Stimulated activated CD8-positive, alpha-beta memory T cell treated with anti-CD3 and anti-CD28 coated beads, Interleukin-15, amount 100 ng/mL, for 1 hour (primary cell): ENCODE data around the gene GCDH.
"Not testable (repeated sequence)": the region's sequence is repeated elsewhere in the genome, so short reads cannot be mapped to it uniquely, and the experiment has no call there.

Source experiments
- DNase-seq: peaks from one replicate; pipeline ENCODE4 v3.0.0-alpha.2; 2020; ENCODE audit warnings: low read depth

The GCDH gene

DNA sequence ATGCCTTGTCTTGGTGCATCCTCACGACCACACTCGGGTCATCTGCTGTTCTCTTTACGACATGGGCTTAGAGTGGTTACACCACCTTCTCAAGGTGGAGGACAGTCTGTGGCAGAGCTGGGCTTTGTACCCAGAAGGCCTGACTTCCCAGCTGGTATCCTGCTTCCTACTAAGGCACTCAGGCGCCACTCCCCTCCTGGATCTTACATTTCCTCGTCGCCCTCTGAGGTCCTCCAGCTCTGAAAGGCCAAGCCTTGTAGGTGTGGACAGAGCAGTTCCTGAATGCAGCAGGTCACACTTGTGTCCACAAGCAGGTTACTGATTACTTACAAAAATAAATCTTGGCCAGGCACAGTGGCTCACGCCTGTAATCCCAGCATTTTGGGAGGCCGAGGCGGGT is 16.2 kb downstream of the GCDH start:
- DNase-seq = no peak

DNA sequence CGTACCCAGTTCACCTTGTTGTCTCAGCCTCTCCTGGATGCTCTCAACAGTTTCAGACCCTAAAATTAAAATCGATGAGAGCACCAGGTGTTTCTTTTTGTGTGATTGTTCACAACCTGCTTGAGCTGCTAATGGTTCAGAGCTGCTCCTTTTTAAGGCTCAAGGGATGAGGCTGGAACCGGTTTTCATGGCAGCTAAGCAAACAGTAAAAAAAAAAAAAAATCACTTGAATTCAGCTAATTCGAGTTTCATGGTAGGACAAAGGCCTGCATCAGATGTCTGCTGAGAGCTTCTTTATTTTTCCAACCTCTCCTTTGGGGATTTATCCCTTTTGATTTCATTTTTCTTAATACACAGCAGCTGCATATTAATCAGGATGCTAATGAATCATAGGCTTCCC is 21.6 kb downstream of the GCDH start:
- no peak for DNase-seq

DNA sequence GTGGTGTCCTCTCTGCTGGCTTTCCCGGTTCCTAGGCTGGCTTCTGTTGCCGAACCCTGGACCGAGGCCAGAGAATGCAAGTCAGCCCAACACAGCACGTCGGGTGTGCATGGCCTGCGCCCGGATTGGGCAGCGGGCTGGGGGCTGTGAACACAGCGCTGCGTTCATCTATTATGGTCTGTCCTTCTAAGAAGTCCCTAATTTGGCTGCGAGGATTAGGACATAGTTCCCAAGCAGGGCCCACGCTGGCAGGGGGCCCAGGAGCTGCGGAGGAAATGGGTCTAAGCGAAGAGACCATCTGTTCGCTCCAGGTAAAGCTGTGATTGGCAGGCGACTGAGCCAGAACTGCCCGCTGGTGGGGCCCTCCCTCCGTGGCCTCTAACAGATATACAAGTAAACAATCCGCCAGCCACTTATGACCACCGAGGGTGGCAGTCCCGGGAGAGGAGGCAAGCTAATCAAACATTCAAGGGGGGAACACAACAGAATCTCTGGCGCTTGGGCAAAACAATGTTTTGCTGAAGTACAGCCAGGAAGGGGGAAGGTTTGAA is 22.1 kb downstream of the GCDH start:
- no peak for DNase-seq

DNA sequence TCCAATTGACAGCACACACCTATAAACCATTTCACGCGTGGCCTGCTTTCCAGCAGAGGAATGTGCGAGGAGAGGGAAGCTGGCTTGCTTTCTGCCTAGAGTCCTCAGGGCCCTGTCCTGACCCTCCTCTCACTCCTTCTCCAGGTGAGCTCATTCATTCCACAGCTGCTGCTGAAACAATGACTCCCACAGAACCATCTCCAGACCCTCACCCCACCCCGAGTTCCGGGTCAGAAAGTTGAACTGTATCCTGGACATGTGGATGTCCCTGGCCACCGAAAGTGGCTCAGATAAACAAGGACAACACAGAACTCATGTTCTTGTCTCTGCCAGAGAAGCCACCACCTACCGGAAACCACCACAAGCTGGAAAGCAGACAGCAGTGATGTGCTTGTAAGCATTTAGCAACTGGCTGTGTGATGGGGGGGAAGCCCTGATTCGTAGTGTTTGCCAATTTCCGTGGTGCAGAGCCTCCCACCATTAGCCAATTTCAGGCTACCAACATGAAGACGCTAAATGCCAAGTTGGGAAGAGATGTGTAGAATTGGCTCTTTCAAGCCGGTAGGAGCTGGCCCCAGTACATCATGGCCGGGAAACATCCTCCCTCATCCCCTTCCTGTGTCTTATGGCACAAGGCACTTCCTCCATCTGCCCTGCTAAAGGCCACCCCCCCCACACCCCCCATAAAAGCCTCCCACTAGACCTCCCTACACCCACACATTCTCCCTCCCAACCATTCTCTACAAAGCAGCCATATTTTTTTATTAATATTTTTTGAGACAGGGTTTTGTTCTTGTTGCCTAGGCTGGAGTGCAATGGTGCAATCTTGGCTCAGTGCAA is 23.1 kb downstream of the GCDH start:
- DNase-seq = no peak

DNA sequence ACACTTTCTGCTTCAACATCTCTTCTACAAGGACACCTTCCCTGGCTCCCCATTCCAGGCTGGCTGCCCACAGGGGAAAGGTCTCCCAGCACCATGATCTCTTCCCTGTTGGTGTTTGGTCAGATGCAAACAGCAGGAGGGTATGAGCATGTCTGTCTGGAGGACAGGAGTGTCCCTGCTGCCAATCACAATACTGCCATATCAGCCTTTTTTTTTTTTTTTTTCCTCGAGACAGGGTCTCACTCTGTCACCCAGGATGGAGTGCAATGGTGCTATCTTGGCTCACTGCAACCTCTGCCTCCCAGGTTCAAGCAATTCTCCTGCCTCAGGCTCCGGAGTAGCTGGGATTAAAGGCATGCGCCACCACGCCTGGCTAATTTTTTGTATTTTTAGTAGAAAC is 24.9 kb downstream of the GCDH start:
- not testable (repeated sequence) for DNase-seq

DNA sequence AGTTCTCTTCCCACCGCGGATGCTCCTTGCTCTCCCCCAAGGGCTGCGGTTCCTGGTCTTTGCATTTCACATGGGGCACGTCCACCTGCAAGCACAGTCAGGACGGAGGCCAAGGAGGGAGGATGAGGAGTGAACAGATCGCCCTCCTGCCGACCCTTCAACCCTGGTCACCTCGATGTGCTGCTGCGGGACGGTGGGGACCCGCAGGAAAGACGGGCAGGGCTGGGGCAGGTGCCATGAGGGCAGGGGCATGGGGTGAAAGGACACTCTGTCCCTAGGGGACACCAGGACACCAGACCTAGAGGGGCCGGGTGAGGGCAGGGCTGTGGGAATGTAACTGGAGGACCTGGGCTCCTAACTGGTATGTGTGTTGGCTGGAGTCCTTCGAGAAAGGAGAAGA is 27.3 kb downstream of the GCDH start:
- no peak for DNase-seq

DNA sequence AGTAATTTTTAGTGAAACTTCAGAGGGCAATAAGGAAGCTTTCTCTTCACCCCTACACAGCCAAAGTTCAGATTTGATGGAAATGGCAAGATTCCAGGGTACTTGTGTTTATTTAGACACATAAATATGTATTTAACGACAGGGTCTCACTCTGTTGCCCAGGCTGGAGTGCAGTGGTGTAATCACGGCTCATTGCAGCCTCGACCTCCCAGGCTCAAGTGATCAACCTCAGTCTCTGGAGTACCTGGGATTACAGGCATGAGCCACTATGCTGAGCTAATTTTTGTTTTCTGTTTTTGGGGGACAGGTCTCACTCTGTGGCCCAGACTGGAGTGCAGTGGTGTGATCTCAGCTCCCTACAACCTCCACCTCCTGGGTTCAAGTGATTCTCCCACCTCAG is 30.1 kb downstream of the GCDH start:
- no peak for DNase-seq

DNA sequence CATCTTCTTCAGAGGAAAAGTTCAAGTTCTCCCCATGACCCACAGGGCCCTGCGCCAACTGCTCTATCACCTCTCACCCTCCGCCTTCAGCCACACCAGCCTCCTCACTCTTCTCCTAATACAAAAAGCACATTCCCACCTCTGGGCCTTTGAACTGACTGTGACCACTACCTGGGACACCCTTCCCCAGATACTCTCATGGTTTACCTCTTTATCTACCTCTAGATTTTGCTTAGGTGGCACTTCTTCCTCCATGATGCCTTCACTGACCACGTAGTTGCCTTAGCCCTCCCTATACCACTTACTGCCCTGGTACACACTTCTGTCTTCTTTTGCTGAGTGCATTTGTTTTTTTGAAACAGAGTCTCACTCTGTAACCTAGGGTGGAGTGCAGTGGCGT is 32.0 kb downstream of the GCDH start:
- no peak for DNase-seq

DNA sequence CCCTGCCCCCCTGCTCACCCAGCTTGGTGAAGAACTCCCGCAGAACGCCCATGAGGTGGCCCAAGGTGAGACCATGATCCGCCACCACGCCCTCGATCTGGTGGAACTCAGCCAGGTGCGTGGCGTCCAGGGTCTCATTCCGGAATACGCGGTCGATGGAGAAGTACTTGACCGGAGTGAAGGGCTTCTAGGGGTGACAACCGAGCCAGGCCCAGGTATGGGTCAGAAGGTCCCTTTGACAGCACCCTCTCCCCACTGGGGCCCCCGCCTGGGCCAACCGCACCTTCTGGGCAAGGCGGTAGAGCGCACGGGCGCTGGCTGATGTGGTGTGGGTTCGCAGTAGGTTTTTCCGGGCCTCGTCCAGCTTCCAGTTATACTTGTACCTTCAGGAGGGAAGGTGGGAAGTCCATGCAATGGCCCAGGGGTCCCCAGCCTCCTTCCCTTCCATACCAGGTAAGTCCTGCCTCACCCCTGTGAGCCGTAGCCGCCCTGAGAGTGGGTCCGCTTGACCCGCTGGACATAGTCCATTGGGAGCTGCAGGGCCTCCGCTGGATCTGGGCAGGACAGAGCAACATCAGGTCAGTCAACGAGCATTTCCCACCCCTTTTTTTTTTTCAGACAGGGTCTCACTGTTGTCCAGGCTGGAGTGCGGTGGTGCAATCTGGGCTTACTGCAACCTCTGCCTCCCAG is 33.8 kb downstream of the GCDH start:
- DNase-seq = no peak

DNA sequence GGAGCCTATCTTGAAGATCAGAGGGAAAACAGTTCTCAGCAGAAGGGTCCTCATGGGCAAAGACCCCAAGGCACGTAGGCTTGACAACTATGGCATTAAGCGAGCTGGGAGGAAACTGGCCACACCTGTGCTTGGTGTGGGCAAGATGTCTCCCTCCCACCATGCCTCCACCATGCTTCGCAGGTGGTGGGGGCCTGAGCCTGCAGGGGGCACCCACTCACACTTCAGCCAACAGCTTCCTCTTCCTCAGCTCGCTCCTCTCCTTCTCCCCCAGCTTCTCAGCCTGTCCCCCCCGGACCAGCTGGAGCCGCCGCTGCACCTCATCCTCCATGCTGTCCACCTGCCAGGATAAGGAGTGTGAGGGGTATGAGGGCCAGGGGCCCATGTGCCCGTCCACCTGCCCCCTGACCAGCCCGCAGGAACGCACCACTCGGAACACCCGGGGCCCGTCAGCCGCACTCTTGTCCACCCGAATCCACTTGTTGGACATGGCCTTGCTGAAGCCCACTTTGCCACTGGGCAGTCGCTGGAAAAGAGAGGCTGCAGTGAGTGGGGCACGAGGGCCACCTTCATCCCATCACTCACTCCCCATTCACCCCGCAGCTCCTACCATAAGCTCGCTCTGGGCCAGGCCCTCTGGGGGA is 39.2 kb downstream of the GCDH start:
- DNase-seq = no peak

DNA sequence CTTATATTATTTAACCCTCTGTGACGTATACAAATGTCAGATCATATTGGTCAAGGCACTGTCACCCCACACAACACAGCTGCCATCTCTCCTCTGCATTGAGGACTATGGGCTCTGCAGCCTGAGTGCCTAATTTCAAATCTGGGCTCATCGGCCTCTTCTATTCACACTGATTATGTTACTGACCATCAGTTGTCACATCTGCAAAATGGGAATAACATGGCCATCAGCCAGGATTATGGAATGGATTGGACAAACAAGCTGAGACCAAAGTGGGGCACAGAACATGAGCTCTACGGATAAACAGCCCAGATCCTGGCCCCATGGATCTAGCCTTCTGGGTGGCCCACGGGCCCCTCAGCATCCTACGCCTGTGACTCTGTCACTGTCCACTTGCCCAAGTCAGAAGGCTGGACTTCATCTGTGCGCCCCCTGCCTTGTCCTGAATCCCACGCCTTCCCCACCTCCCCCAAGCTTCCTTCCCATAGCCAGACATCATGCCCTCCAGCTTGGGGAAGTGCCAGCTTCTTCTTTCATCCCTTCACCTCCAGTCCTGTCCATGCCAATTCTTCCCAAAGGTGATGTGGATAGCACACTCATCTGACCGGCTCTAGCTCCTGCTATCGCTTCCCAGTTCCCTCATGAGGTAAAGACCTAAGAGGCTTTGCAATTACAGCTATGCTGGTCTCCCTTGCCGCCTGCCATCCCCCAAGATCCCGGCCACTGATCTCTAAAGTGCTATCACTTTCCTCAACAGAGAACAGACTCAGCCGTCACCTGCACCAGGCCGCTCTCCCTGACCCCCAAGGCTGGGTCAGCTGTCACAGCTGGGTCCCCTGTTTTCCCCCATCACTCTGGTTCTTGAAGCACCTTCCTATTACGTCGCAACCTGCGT is 41.7 kb downstream of the GCDH start:
- DNase-seq = no peak

DNA sequence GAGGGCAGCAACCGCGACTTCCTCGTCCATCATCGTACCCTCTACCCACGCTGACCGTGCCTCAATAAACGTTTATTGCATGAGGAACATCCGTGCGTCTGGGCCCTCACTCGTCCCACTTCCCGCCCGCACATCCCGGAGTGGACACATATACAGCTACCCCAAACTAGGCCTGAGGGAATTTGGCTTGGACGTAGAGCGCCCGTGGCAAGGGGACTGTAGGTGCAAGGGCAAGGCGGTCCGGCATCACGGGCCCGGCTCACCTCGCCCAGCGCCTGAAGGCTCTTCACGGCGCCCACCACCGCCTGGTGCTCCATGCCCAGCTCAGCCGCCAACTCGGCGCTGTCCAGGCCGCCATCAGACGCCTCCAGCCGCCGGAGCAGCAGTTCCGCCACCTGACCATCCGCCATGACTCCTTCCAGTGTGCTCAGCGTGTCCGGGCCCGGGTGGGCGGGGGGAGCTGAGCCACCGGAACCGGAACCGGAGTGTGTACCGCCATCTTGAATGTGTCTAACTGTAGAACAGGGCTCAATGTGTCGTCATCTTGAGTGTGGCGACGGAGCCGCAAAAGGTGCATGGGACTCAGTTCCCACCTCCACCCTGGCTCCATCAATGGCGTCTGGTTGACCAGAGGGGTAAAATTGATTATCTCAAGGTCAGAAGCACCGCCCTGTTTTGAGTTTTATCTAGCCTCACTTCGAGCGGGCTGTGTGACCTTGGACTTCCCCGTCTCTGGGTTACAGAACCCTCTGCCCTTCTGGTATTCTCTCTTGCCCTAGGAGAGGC is 42.5 kb downstream of the GCDH start, which contains the start of gene FARSA:
FARSA (minus strand) TSS at position 425 of the 786 bp plus-strand sequence; CDS start at position 410, 15 bp downstream.
- peak; percentile 78 for DNase-seq

DNA sequence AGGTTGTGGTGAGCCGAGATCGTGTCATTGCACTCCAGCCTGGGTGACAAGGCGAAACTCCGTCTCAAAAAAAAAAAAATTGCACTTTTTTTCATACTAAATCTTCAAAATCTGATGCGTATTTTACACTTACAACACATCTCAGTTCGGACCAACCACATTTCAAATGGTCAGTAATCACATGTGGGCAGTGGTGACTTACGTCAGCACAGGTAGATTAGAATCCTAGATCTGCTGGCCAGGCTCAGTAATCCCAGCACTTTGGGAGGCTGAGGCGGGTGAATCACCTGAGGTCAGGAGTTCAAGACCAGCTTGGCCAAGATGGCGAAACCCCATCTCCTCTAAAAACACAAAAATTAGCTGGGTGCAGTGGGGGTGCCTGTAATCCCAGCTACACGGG is 44.1 kb downstream of the GCDH start:
- DNase-seq = no peak

DNA sequence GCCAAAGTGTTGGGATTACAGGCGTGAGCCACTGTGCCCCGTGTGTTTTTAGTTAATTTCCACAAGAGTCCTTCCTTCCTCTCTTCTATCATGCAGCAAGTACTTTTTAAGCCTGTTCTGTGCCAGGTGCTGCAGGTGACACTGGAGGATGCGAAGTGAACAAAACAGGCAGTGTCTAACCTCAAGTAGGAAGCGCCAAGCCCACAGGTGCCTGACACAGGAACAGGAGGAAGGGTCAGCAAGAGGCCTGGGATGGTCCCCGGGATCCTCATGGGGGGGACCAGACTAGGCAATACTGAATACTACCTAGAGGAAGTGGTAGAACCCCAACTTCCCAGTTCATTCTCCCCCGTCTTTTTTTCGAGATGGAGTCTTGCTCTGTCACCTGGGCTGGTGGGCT is 45.6 kb downstream of the GCDH start:
- DNase-seq = no peak

DNA sequence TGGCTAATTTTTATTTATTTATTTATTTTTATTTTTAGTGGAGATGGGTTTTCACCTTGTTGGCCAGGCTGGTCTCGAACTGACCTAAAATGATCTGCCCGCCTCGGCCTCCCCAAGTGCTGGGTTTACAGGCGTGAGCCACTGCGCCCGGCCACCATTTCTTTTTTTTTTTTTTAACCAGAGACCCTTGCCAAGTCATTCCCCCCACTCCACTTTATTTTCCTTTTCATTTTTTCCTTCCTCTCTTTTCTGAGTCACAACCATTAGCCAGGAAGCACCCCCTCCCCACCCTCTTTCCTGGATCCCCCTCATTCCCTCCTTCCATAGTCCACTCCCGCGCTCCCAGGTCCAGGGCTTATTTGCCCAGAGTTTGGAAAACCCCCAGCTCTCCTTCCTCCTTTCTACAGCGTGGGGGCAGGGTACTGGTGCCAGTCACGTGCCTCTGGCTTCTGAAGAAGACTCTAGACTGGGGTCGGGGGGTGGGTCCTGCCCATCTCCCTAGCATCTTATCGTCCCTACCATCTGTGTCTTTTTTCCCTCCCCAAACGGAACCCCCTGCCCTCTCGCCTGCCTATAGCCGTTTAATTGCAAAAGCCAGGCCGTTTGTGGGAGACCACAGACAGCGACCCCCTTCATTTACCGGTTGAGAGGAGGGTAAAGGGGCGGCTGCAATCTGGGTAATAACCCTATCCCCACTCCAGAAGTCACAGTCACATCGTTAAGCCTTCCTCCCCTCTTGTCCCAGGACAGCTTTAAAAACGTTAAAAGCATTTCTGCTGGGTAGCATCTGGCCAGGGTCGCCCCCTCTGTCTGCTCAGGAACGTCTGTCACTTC is 46.4 kb downstream of the GCDH start:
- DNase-seq = no peak

DNA sequence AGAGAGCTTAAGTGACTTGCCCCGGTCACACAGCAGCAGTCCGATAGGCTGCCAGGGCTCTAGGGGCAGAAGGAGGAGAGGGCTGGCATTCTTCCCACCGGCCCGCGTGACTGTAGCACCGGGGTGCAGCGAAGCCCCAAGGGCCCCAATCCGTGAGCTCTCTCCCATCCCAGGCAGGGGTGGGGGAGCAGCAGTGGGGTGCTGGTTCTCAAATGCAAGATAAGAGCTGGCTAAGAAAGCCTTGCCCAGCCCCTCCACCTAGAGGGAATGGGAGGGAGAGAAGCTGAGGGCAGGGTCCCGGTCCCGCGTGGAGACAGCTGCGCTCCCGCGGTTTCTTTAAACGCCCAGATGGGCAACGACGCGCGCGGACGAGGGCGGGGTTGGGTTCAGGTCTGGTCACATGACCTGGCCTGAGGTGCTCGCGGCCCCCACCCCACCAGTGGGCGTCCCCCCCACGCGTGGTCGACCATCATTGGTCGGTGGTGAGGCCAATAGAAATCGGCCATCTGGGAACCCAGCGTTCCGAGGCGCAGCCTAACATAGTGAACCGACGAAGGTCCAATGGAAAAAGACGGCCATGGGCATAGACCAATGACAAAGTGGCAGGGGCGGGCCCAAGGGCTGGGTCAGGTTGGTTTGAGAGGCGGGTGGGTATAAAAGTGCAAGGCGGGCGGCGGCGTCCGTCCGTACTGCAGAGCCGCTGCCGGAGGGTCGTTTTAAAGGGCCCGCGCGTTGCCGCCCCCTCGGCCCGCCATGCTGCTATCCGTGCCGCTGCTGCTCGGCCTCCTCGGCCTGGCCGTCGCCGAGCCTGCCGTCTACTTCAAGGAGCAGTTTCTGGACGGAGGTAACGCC is 47.2 kb downstream of the GCDH start, which contains the start of gene CALR:
CALR (plus strand) TSS at position 683 of the 852 bp plus-strand sequence; CDS start at position 754, 71 bp downstream.
- peak; percentile 98 for DNase-seq

DNA sequence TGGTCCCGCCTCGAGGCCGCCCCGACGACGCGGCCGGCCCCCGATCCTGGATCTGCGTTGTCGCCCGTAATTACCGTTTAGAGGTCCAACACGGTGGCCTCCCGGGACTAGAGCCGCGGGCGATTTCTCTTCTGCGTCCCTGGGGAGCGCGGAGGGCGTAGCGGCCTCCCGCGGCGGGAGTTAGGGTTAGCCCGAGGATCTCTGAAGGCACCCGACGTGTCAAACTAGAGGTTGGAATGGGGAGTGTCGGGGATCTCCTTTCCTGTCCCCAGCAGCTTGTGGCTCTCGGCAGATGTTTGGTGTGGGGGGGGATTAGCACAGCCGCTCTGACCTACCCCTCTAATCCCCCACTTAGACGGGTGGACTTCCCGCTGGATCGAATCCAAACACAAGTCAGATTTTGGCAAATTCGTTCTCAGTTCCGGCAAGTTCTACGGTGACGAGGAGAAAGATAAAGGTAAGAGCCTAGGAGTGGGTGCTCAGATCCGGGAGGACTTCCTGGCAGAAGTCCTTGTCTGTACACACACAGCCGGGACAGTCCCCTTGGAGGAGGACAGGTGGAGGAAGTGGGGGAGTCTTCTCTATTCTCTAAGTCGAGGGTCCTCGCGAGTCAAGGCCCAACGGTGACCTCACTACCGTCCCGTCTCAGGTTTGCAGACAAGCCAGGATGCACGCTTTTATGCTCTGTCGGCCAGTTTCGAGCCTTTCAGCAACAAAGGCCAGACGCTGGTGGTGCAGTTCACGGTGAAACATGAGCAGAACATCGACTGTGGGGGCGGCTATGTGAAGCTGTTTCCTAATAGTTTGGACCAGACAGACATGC is 48.0 kb downstream of the GCDH start:
- no peak for DNase-seq

DNA sequence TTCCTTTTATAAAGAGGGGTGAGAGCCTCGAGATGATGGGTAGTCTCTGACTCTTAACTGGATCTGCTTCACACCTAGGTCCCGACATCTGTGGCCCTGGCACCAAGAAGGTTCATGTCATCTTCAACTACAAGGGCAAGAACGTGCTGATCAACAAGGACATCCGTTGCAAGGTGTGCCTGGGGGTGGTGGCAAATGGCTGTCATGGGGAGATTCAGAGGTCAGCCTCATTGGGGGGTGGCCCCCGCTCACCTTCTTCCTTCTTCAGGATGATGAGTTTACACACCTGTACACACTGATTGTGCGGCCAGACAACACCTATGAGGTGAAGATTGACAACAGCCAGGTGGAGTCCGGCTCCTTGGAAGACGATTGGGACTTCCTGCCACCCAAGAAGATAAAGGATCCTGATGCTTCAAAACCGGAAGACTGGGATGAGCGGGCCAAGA is 49.0 kb downstream of the GCDH start:
- DNase-seq = no peak
